GM19035 (cell line): Measurements from ENCODE around the gene HPSE2.

Experiments used
- ATAC-seq: cut with Tn5 transposase; IDR thresholded peaks from one replicate; pipeline ENCODE4 v1.9.1; 2021; ENCODE audit not compliant: unreplicated experiment

HPSE2 gene

DNA sequence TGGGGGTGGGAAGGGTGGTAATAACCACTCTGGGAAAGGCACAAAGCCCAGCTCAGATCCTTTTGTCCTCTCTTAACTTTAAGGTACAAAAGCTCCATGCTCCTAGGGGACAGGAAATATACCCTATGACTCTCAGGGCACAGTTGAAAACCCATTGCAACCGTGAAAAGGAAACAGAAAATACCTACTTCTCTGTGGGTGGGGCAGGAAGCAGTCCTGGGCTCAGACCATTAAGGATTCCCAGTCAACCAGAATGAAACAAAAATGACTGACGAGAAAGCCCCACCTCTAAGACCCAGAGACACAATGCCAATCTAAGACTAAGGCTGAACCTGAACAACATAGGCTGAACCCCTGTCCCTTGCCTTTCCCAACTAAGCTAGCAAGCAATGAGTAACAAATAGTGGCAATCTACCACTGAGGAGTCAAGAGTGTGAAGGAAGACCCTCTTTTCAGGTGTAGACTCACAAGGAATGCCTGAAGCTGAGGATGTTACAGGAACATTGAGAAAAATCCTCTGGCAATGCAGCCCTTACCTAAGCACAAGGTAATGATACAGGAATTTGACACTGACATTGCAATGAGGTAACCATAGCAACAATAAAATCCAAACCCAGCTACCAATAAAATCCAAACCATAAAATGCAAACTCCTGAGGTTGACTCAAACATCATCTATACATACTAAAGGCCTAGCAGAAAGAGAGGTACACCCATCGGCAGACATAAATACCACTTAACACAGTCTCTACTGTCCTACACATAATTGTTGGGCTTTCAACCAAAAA lies 380.1 kb downstream of the HPSE2 start:
- ATAC-seq: no peak

DNA sequence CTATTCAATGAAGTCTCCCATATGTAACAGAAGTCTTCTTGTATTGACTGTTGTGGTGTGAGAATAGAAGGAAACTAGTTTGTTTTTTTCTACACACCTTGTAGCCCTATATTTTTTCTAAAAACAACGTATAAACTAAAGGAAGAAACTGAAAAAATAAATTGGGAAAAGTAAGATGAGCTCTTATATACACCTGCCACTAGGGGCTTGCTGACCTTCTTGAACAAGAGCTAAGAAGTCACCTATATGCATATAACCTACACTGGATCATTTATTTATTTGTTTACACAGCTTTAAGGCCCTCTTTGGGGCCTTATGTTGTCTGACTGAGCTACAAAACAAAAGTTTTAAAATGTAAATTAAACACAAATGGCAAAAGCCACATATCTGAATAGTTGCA lies 383.0 kb downstream of the HPSE2 start:
- no peak for ATAC-seq

DNA sequence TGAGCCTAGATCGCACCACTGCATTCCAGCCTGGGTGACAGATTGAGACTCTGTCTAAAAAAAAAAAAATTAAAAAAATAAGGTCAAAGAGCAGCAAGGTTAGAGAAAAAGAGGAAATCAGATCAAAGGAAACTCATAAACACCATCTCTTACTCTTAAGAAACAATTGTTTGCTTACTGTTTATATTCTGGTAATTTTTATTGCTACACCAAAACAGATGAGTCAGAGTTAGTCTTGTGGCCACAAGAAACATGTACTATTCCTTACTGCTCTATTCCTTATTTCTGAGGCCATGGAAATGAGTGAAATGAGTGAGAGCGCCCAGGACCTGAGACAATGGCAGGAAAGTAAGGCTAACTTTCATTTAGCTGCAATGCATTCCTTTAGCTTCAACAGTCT lies 387.3 kb downstream of the HPSE2 start:
- no peak for ATAC-seq

DNA sequence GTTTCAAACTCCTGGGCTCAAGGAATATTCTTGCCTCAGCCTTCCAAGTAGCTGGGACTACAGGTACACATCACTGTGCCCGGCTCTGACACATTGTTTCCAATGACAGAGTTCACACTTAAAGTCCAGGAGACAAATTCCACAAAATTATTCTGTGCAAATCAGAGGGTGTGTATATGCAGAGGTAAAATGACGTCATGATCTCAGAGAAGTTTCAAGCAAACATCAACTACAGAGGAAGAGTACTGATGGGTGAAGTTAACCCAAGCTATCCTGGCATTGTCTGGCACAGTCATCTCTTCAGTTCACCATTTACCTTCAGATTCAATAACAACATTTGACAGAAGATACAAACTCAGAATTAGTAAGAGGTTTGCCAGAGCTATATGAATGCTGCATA lies 388.9 kb downstream of the HPSE2 start:
- no peak for ATAC-seq

GRCh38 chr10:98833542-98833941 lies 402.1 kb downstream of the HPSE2 start:
- ATAC-seq: no peak

- ATAC-seq: no peak
These were observed 402.9 kb downstream of the HPSE2 start for GRCh38 chr10:98832738-98833137.

DNA sequence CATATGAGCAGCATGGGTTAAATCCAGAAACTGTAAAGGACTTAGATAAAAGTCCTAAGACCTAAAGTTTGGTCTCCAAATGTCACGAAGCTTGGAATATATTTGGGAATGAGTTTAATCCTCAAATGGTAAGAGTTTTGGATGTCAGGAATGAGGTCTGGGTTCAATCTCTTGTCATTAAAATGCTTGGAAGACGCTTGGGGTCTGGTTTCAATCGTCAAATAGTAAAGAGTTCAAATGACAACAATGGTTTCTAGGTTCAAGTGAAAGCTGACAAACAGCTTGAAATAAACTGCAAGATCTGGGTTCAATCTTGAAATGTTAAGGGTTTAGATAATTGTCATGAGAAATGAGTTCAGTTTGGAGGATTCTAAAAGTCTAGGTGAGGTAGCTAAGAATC lies 403.5 kb downstream of the HPSE2 start:
- no peak for ATAC-seq

- no peak for ATAC-seq
These were observed 404.3 kb downstream of the HPSE2 start for GRCh38 chr10:98831391-98831790.

GRCh38 chr10:98825741-98826140 lies 409.9 kb downstream of the HPSE2 start:
- no peak for ATAC-seq

GRCh38 chr10:98817396-98817795 lies 418.3 kb downstream of the HPSE2 start:
- ATAC-seq: no peak

DNA sequence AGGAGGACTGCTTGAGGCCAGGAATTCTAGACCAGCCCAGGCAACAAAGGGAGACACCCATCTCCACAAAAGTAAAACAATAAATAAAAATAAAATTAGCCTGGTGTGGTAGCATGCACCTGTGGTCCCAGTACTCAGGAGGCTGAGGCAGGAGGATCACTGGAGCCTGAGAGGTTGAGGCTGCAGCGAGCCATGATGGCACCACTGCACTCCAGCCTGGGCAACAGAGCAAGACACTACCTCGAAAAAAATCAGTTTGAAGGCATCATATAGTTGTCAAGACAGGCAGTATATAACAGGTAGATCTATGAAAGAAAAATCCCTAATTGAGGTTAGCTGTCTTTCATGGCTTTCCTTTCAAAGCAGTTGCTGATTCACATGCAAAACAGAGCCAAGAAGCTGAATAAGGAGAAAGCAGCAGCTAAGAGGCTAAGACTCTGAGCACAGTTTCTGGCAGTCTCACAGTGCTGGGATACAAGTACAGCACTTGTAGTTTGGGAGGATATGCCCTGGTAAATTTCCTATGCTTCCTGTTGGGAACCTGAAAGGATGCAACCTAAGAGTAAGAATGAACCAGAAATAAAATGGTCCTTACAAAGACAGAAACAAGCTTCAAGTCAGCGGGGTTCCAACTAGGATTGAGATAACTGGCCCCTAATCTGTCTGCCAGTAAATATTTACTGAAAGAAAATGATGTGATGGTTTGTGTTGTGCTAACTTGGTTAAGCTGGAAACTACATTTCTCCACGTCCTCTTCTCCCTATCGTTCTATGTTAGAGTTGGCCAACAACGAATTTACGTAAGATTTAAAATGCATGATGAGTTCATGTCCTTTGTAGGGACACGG lies 420.4 kb downstream of the HPSE2 start:
- ATAC-seq: no peak

GRCh38 chr10:98814470-98814869 lies 421.2 kb downstream of the HPSE2 start:
- ATAC-seq: no peak

DNA sequence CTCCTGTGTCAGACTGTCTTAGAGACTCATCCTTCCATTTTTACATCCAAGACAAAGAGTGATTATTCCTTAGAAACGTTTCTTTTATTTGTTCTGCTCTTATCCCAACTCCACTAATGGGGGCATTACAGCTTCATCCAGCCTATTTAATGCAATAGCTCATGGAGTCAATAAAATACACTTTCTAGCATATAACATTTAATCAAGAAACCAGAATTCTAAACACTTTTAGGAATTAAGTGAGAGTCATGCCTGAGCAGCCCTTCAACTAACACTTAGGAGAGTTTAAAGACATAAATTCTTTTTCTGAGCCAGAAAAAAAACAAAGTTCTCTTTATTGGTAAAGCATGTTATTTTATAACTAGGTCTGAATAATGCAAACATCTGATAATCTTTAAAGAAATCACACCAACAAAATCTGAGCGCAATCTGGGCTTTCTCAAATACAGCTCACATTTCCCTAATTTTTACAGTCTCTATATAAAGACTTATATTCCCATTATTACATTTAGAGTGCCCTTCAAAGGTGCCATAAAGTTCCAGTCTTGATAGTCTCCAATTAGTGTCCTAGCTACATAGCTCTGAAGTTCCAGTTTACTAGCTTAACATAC lies 427.3 kb downstream of the HPSE2 start:
- no peak for ATAC-seq

- ATAC-seq: no peak
These were observed 435.4 kb downstream of the HPSE2 start for GRCh38 chr10:98800263-98800662.

GRCh38 chr10:98795467-98795866 lies 440.2 kb downstream of the HPSE2 start:
- ATAC-seq: no peak

DNA sequence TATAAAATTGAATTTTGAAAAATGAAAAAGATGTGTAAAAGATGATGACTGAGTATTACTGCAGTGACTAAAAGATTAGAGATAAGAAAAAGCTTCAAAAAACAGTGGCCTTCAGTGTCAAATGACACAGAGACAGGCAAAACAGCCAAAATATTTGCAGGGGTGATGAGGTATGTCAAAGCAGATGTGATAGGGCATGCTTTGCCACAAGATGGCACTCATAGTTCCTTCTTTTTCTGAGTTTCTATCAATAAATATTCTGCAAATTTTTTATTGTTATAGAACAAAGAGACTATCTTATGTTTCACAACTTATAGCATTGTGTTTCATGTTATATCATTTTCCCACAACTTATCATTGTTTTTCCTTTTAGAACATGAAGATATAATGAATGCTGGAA lies 444.8 kb downstream of the HPSE2 start:
- no peak for ATAC-seq

GRCh38 chr10:98778277-98778759 lies 457.3 kb downstream of the HPSE2 start:
- no peak for ATAC-seq

- no peak for ATAC-seq
These were observed 477.2 kb downstream of the HPSE2 start for GRCh38 chr10:98758463-98758862.

DNA sequence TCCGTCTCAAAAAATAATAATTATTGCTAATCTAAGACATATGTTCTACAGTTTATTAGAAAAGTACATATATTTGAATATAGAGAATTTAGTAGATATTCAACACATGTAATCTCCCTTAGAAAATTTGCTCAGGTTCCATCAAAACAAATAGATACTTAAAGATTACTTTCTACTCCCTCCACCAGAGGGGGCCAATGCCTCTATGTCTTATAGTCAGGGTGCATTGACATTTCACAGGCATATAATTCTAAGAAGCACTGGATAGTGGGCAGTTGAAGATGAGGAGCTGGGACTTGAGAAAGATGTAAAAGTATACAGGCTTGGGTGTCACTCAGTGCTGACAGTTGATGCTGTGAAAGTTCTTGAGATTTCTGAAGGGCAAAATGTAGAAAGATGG lies 487.4 kb downstream of the HPSE2 start:
- ATAC-seq: no peak

GRCh38 chr10:98745645-98746044 lies 490.0 kb downstream of the HPSE2 start:
- ATAC-seq: no peak

DNA sequence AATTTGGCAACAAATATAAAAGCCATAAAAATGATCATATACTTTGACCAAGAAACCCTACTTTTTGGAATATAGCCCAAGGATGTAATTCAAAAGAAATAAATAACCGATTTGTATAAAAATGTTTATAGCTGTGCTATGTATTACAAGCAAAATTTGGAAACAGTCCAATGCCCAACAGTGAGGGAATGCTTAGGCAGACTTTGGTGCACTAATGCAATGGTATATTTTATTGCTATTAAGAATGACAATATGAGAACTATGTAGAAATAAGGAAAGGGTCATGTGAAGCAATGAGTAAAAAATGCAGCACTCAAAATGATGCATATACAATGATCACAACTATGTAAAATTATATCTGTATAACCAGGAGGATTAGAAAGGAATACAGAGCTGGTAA lies 515.1 kb downstream of the HPSE2 start:
- no peak for ATAC-seq

DNA sequence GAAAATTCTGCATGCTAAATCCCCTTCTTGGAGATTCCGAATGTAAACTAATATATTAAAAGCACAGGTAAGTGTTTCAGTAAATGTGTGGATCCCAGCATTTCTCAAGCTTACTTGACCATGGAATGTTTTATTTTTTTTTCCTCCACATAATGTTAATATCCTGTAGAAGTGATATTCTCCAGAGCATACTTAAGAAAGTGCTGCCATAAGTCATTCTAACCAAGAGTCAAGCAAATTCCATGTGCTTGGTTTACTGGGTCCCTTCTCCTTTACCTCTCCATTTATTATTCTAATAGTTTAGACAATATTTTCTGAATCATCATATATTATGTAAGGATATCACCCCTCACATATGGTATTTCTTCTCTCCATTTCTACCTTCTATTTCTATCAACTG lies 522.1 kb downstream of the HPSE2 start:
- ATAC-seq: no peak
